Skeletal muscle satellite cell (primary cell): ENCODE measurements around the gene TRERF1.
A peak's percentile ranks its signal among the peaks of the same experiment; 100 is the strongest.

Source experiments
- H3K27me3 ChIP-seq: 2 replicates; pipeline ENCODE4 v1.7.0; 2013; ENCODE audit warnings: low read length; ENCODE audit not compliant: control insufficient read depth, insufficient read depth
- H3K36me3 ChIP-seq: 2 replicates; pipeline ENCODE4 v1.7.0; 2013; ENCODE audit warnings: mild to moderate bottlenecking, control low read depth, low read length; ENCODE audit not compliant: insufficient read depth
- H3K4me1 ChIP-seq: 2 replicates; pipeline ENCODE4 v1.7.0; 2013; ENCODE audit warnings: low read length; ENCODE audit not compliant: control insufficient read depth, insufficient read depth
- H3K4me2 ChIP-seq: 2 replicates; pipeline ENCODE4 v1.7.0; 2013; ENCODE audit warnings: mild to moderate bottlenecking, low read length
- H3K4me3 ChIP-seq: 2 replicates; pipeline ENCODE4 v1.7.0; 2013; ENCODE audit warnings: low read length
- H3K9ac ChIP-seq: 2 replicates; pipeline ENCODE4 v1.7.0; 2013; ENCODE audit warnings: mild to moderate bottlenecking, low read depth, low read length, moderate library complexity
- H3K9me3 ChIP-seq: replicated peaks from 2 replicates; pipeline ENCODE4 v1.7.0; 2013; ENCODE audit warnings: mild to moderate bottlenecking, control low read depth, low read length

TRERF1 gene

DNA sequence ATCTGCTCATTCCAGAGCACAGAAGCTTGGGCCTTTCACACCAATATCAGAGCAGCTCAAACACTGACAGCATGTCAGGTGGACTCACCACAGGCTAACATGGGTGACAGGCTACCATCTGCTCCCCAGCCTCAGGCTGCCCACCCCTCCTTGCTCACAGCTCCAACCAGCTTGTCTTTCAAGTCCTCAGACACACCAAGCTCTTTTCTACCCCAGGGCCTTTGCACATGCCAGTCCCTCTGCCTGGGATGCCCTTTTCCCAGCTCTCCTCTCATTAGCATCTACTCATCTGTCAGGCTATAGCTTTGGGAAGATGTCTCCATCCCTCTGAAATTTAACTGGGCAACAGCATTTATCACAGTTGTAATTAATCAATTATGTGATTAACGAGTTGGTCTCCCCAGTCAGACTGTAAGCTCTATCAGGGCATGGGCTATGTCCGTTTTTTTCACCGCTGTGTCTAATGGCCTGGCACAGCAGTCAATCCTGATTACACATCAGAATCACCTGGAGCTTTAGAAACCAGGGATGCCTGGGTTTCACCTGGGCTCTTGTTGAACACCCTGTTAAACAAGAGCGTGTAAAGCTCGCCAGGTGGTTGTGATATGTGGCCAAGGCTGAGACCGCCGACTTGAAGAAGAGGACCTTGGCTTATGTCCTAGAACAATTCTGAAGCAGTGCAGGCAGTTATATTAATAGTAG is 145.1 kb downstream of the TRERF1 start:
- Histone ChIP-seq H3K4me3 (no peak overlapping the region), H3K36me3 (no peaks in the 10 kb centered on the region), H3K27me3 (no peaks in the 10 kb centered on the region), H3K9me3 (no peaks in the 10 kb centered on the region), H3K4me2 (no peak overlapping the region), H3K9ac (no peak overlapping the region), H3K4me1 (no peaks in the 10 kb centered on the region)

DNA sequence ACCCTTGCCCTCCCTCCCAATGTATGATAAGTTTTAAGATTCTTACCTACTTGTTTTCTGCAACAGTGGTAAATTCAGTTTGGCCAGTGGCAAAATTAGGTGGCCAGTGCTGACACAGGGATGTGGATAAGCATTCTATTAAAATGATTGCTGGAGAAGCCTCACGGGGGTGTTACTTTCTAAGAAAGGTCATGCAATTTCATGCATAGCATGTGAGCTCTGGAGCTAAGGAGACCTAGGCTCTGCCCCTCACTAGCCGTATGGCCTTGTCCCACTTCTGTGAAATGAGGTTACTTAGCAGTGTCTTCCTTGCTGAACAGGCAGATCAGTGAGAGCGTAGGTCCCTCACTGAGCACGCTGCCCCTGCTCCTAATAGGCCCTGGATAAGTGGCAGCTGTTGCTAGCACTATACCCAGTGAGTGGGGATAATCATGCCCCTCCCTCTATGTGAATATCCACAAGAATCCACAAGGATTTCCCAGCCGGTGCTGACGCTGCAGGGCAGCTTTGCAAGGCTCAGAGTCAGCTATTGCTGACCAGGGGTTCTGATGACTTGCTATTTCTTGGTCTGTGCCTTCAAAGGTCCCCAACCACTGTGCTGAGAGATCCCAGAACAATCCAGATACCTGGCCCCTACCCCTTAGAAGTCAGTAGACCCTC is 147.5 kb downstream of the TRERF1 start:
- H3K36me3 ChIP-seq = no peaks in the 10 kb centered on the region
- H3K4me2 ChIP-seq = no peak overlapping the region
- no peaks in the 10 kb centered on the region for H3K9me3 ChIP-seq
- H3K27me3 ChIP-seq = no peaks in the 10 kb centered on the region
- H3K9ac ChIP-seq = no peak overlapping the region
- H3K4me3 ChIP-seq = no peak overlapping the region
- no peaks in the 10 kb centered on the region for H3K4me1 ChIP-seq

DNA sequence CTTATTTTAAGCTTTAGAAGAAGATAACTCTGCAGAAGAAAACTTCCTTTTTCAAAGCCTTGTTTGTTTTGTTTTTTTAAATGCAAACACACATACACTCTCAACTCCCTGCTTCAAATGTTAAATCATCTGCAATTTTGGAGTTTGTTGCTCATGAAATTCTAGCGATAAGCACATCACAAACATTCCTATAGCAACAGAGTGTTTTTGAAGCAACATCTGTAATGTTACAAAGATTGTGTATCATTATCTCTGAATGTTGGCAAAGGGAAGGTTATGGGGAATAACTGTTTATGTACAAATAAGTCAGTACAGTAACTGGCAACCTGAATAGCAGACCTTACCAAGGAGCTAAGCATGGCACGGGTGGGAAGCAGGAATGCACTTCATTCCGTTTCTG is 149.3 kb downstream of the TRERF1 start:
- H3K9me3 ChIP-seq = no peaks in the 10 kb centered on the region
- H3K4me3 ChIP-seq = no peak overlapping the region
- no peaks in the 10 kb centered on the region for H3K4me1 ChIP-seq
- H3K4me2 ChIP-seq = no peak overlapping the region
- H3K27me3 ChIP-seq = no peaks in the 10 kb centered on the region
- no peaks in the 10 kb centered on the region for H3K36me3 ChIP-seq
- no peak overlapping the region for H3K9ac ChIP-seq

DNA sequence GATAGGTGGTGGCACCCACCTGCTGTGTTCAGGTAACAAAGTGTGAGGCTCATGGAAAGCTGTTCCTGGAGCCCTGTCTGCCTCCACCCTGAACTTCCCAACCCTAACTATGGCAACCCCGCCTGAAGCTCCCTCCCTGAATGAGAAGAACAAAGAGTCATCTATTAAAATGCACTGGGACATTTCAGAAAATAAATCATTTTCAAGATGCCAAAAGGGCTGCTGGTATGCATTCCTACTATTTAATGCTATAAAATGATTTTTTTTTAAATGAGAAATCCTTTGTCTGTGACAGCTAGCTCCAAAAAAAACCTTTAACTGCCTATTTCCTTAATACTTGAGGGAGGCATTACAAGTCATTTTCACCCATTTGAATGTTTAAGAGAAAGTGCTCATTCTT is 149.7 kb downstream of the TRERF1 start:
- Histone ChIP-seq H3K9me3 (no peaks in the 10 kb centered on the region), H3K4me3 (no peak overlapping the region), H3K27me3 (no peaks in the 10 kb centered on the region), H3K4me2 (no peak overlapping the region), H3K4me1 (no peaks in the 10 kb centered on the region), H3K36me3 (no peaks in the 10 kb centered on the region), H3K9ac (no peak overlapping the region)

DNA sequence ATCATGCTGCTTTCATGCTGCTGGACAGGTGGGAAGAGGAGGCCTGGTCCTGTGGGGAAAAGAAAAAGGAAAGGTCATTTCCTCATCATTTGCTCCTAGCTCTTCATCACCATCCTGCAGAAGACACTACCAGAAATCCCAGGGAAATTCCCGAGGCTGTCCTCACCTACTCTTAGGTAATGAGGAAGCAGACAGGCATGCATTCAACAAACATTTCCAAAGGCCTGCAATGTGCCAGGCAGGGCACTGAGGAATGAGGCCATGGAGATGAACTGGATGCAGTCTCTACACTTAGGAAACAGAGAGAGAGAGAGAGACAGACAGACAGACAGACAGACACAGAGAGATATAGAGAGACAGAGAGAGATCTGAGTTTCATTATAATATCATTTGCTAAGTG is 151.0 kb downstream of the TRERF1 start:
- Histone ChIP-seq H3K4me2 (no peak overlapping the region), H3K4me3 (no peak overlapping the region), H3K4me1 (peaks cover 5% of the 10 kb centered on the region), H3K27me3 (no peaks in the 10 kb centered on the region), H3K9ac (no peak overlapping the region), H3K9me3 (no peaks in the 10 kb centered on the region), H3K36me3 (no peaks in the 10 kb centered on the region)

DNA sequence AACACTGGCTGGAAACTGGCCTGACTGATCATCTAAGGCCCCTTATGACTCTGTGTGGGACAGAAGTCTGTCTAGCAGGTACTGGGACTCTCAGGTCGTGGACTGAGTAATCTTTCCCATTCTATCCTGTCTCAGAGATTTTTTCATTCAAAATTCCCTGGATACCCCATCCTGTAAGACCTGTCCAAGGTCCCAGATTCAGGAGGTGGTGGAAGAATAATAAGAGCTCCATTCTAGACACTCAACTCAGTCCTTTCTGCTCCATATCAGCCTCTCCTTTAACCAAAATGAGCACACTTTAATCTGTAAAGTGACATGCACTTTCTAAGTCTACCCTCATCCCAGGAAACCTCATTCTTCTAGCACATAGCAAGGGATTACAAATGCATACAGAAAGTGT is 151.5 kb downstream of the TRERF1 start:
- H3K4me2 ChIP-seq = no peak overlapping the region
- peaks cover 9% of the 10 kb centered on the region for H3K4me1 ChIP-seq
- no peak overlapping the region for H3K9ac ChIP-seq
- H3K9me3 ChIP-seq = no peaks in the 10 kb centered on the region
- H3K4me3 ChIP-seq = no peak overlapping the region
- no peaks in the 10 kb centered on the region for H3K36me3 ChIP-seq
- H3K27me3 ChIP-seq = no peaks in the 10 kb centered on the region

DNA sequence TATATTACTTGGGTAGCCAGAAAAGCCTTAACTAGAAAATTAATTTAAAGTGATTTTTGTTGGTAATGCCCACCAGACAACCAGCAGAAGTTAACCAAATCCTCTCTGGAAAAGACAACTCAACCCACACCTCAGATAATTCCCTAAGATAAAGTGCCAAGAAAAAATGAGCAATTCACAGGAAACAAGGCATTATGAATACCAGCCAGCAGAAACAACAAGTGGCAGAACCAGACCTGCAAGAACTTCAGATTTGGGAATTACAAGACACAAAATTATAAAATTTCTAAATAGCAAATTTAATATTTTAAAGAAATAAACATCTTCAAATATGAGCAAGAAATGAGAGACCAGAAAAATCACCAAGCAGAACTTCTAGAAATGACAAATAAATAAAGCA is 154.1 kb downstream of the TRERF1 start:
- no peak overlapping the region for H3K4me2 ChIP-seq
- no peak overlapping the region for H3K4me3 ChIP-seq
- H3K9me3 ChIP-seq = no peaks in the 10 kb centered on the region
- no peaks in the 10 kb centered on the region for H3K36me3 ChIP-seq
- peaks cover 18% of the 10 kb centered on the region for H3K4me1 ChIP-seq
- no peaks in the 10 kb centered on the region for H3K27me3 ChIP-seq
- no peak overlapping the region for H3K9ac ChIP-seq

DNA sequence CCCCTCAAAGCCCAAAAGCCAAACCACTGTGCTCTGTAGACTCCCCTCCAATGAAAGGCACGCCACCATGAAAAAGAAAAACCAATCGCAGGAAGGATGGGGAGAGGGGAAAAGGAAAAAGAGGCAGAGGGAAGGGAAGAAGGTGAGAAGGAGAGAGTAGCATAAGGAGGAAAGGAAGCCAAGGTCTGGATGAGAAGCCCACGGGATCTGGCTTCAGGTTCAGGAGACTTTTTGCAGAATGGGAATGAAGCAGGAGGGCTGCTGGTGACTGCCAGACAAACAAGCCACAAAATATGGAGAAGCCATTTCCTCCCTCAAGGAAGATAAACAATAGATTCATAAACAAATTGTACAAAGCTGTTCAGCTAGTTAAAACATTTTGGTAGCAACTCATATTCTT is 155.1 kb downstream of the TRERF1 start:
- Histone ChIP-seq H3K9me3 (no peaks in the 10 kb centered on the region), H3K4me1 (peaks cover 27% of the 10 kb centered on the region), H3K36me3 (no peaks in the 10 kb centered on the region), H3K4me3 (no peak overlapping the region), H3K27me3 (no peaks in the 10 kb centered on the region), H3K9ac (no peak overlapping the region), H3K4me2 (no peak overlapping the region)

DNA sequence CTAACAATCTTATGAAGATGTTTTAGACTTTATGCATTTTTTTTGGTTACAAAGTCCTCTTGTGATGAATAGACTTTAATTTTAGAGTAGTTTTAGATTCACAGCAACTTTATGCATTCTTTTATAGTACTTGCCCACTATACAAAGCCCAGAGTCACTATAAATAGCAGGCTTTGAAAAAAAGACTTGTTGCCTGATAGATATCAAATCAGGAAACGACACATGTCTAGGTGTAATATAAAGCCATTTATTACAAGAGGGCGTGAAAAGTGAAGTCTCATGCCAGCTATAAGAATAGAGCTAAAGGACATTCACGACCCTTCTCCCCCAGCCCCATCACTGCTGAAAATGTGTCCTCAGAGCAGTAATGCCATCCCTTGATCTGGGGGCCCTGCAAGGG is 156.0 kb downstream of the TRERF1 start:
- no peaks in the 10 kb centered on the region for H3K9me3 ChIP-seq
- no peak overlapping the region for H3K9ac ChIP-seq
- no peak overlapping the region for H3K4me3 ChIP-seq
- H3K27me3 ChIP-seq = no peaks in the 10 kb centered on the region
- H3K36me3 ChIP-seq = no peaks in the 10 kb centered on the region
- H3K4me2 ChIP-seq = no peak overlapping the region
- peaks cover 27% of the 10 kb centered on the region for H3K4me1 ChIP-seq

DNA sequence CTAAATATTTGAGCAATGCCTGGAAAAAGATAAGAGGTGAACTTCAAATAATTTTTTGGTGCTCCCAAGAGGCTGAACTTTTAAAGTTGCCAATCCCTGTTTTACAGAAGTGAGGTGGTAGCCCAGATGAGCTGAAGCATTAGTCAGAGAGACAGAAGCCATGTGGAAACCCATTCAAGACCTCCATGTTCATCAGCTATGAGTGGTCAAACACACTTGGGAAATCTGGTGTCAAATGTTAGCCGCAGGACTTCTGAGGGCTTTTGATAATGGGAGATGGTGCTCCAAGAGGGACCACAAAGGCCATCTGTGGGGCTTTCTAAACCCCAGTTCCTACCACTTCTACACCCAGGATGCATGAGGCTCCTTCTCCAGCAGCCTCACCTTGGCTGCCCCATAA is 156.5 kb downstream of the TRERF1 start:
- H3K9ac ChIP-seq = peak overlapping the region; percentile 30
- no peaks in the 10 kb centered on the region for H3K27me3 ChIP-seq
- peak overlapping the region; percentile 17 for H3K4me3 ChIP-seq
- H3K9me3 ChIP-seq = no peaks in the 10 kb centered on the region
- peaks cover 27% of the 10 kb centered on the region for H3K4me1 ChIP-seq
- no peaks in the 10 kb centered on the region for H3K36me3 ChIP-seq
- peak overlapping the region; percentile 47 for H3K4me2 ChIP-seq

DNA sequence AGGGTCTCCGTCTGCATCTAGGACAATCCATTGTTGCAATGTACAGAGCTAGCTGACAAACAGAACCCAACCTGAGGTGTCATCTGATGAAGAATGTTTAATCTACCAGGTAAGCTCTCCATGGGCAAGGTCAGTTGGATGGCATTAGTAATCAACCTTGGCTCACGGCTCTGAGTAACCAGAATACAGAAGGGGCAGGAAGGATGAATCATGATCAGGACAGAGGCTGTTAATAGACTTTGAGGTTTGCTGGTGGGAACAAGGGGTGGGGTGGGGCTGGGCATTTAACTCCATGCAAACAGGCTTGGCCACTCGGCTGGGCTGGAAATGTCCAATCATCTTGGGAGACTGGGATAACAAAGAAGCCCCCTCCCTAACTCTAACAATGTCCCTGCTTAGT is 157.0 kb downstream of the TRERF1 start:
- H3K9ac ChIP-seq = peak overlapping the region; percentile 30

DNA sequence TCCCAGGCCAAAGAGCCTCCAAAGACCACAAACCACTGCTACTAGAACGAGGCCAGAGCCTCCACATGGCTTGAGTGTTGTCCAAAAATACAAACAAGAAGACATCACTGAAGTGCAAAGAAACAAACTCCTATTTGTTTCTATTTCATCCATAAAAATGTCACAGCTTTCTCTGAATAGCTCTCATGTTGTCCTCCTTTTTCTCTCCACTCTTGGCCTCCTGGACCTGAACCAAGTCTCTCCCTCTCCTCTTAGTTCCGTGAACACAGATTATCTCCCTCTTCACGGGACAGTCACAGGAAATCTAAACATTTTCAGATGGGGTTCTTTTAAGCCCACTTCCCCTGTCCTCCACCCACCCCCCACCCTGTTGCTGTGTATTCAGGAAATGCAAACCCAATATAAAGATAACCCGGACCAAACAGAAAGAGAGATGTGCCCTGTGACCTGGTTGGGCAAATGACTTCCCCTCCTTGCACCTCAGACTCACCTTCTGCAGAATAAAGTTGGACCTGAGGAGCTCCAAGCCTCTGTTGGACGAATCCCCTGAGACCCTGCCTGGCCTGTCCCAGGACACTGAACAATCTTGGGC is 158.2 kb downstream of the TRERF1 start:
- Histone ChIP-seq H3K4me1 (peaks cover 27% of the 10 kb centered on the region), H3K27me3 (no peaks in the 10 kb centered on the region), H3K9me3 (no peaks in the 10 kb centered on the region), H3K9ac (no peak overlapping the region), H3K4me3 (no peak overlapping the region), H3K4me2 (no peak overlapping the region), H3K36me3 (no peaks in the 10 kb centered on the region)

More for the DNA sequence above, 157.0 kb downstream of the TRERF1 start:
- H3K36me3 ChIP-seq = no peaks in the 10 kb centered on the region
- H3K4me2 ChIP-seq = peak overlapping the region; percentile 47
- no peaks in the 10 kb centered on the region for H3K9me3 ChIP-seq
- peaks cover 27% of the 10 kb centered on the region for H3K4me1 ChIP-seq
- H3K4me3 ChIP-seq = peak overlapping the region; percentile 17
- H3K27me3 ChIP-seq = no peaks in the 10 kb centered on the region
